Aorta (tissue), 4 donors: ENCODE results near the gene AMOT. TPM values are rescaled to one million over a fixed set of nuclear protein-coding genes. Genes with fewer than 3 reads are reported as not detected.

Experiments
- polyA plus RNA-seq, 2 donors: library from polyadenylated mRNA; stranded (reverse); fragments of 200-250 nt; gene quantifications; one replicate each; pipeline ENCODE4 v1.2.3, GENCODE V29; 2013
- total RNA-seq, 2 donors: library from RNA; stranded (reverse); fragmentation: NEBNext Ultra II Directional; extraction: Animal tissue kit (Norgen Biotek cat#: 25700); gene quantifications; one replicate each; pipeline ENCODE4 v1.2.1, GENCODE V29; 2021
- donor health status: healthy with polysubstance abuse.
- donor health status: Bipolar disorder and iron deficiency.
- donor health status: DM: no; HTN: no; CAD: no.
- donor health status: DM: yes; HTN: yes; CAD: no.

Gene AMOT
- total and polyA plus RNA-seq, 4 donors, result 4.0 to 17.3 (median 9.0) TPM

Other genes with a start within 250 kb of the AMOT start
- 1 to 10 TPM; 1.2 to 2.3 TPM for gene LHFPL1, start 160.9 kb downstream of the AMOT start, total RNA-seq
- gene LHFPL1, start 160.9 kb downstream of the AMOT start, polyA plus RNA-seq, result 1 to 10 TPM in 1 of 2 donors, under 1 TPM in 1; 0.13 to 1.6 TPM